ENCODE results near the gene HCN4.

The HCN4 gene

GRCh38 chr15:73378089-73378488, 9.3 kb upstream of the HCN4 start:
- DNase-seq, result no peak

GRCh38 chr15:73375755-73376305, 7.1 kb upstream of the HCN4 start:
- DNase-seq, result no peak

- DNase-seq, result no peak
These were observed 6.3 kb upstream of the HCN4 start for GRCh38 chr15:73375012-73375411.

GRCh38 chr15:73374604-73375003, 5.8 kb upstream of the HCN4 start:
- DNase-seq, result no peak

GRCh38 chr15:73373221-73373620, 4.5 kb upstream of the HCN4 start:
- no peak for DNase-seq

GRCh38 chr15:73371812-73372211, 3.1 kb upstream of the HCN4 start:
- no peak for DNase-seq

GRCh38 chr15:73370151-73370550, 1.4 kb upstream of the HCN4 start:
- no peak for DNase-seq

- DNase-seq, result no peak
These were observed 466 bp upstream of the HCN4 start for GRCh38 chr15:73369154-73369694.

GRCh38 chr15:73367624-73368300, 996 bp downstream of the HCN4 start:
- DNase-seq, result no peak

- no peak for DNase-seq
These were observed 1.8 kb downstream of the HCN4 start for GRCh38 chr15:73366766-73367623.

DNA sequence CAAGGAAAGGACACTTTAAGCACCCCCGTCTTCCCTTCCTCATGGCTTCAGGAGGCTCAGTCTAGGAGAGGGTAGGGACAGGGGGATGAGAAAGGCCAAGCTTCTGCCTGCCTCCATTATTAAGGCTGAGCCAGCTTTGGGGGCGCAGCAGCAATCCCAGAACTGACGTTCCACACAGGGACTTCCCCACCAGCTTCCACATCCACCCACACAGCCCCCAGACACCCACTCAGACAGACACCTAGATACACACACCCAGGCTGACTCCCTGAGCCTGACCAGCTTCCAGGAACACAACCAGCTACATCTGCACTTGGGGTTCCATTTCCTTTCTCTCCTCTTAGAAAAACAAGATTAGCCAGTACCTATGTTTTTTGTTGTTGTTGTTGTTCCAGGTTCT, 4.7 kb downstream of the HCN4 start:
- DNase-seq, result no peak

- no peak for DNase-seq
These were observed 5.9 kb downstream of the HCN4 start for GRCh38 chr15:73362900-73363299.

GRCh38 chr15:73361337-73361736, 7.4 kb downstream of the HCN4 start:
- no peak for DNase-seq

- no peak for DNase-seq
These were observed 9.1 kb downstream of the HCN4 start for GRCh38 chr15:73359651-73360050.

- no peak for DNase-seq
These were observed 10.6 kb downstream of the HCN4 start for GRCh38 chr15:73357999-73358665.

GRCh38 chr15:73355612-73356265, 13.0 kb downstream of the HCN4 start:
- no peak for DNase-seq

- DNase-seq, result no peak
These were observed 14.5 kb downstream of the HCN4 start for GRCh38 chr15:73354241-73354640.

DNA sequence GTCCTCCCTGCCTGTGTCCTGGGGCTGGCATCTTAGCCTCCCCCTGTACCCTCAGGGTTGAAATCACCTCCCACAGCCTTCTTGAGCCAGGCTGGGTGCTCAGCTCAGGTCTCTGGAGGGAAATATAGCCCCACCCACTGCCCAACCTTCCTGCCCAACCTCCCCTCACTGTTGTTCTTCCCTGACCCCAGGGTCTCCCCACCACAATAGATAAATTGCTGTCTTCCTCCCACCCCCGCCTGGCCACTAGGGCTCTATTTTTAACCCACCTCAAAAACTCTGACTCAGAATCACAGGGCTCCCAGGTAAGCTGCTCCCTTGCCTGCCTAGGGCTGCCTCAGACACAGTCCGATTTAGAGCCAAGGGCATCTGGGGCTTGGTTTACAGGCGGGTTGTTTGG, 15.0 kb downstream of the HCN4 start:
- DNase-seq, result no peak

GRCh38 chr15:73352082-73352481, 16.7 kb downstream of the HCN4 start:
- no peak for DNase-seq

DNA sequence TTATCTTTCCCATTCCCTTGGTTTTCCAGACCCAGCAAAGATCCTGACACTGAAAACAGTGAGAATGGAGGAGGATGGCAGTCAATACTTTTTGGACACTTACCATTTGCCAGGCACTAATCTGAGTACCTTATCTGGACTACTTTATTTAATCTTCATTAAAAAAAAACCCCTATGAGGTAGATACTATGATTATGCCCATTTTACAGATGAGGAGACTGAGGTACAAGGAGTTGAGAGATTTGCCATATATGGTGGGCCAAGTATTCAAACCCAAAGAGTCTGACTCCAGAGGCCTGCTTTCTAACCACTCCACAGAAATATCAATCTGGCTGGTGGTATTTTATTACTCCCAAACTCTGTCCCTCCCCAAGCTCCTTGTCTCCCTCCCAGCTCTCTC, 19.6 kb downstream of the HCN4 start:
- no peak for DNase-seq

DNA sequence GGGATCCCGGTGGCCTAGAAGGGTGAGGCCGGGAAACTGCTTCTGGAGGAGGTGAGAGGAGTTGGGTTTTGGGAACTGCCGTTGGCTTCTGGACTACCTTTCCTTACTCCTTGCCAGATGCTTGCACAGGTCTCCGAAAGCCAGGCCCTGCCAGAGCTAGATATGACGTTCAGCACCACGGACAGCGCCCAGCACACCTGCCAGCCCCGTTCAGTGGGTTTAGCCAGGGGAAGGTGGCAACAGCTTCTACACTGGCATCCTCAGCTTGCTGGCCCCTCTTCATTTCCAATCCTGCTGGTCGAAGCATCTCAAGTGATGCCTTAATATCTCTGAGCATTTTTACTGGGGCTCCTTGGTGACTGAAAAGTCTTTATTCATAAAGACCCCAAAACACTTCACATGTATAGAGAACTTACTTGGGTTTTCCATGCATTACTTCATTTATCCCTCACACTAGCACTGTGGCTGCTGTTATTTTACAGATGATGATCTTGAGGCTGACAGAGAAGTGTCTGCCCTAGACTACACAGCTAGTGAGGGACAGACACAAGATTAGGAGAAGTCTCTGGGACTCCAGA, 21.9 kb downstream of the HCN4 start:
- peak in 1 of 2 experiments; percentile 7 for DNase-seq

GRCh38 chr15:73345658-73346057, 23.1 kb downstream of the HCN4 start:
- no peak for DNase-seq

Data from Kasumi-1 (cell line).